ENCODE data around the gene LRRC59.

Gene LRRC59

DNA sequence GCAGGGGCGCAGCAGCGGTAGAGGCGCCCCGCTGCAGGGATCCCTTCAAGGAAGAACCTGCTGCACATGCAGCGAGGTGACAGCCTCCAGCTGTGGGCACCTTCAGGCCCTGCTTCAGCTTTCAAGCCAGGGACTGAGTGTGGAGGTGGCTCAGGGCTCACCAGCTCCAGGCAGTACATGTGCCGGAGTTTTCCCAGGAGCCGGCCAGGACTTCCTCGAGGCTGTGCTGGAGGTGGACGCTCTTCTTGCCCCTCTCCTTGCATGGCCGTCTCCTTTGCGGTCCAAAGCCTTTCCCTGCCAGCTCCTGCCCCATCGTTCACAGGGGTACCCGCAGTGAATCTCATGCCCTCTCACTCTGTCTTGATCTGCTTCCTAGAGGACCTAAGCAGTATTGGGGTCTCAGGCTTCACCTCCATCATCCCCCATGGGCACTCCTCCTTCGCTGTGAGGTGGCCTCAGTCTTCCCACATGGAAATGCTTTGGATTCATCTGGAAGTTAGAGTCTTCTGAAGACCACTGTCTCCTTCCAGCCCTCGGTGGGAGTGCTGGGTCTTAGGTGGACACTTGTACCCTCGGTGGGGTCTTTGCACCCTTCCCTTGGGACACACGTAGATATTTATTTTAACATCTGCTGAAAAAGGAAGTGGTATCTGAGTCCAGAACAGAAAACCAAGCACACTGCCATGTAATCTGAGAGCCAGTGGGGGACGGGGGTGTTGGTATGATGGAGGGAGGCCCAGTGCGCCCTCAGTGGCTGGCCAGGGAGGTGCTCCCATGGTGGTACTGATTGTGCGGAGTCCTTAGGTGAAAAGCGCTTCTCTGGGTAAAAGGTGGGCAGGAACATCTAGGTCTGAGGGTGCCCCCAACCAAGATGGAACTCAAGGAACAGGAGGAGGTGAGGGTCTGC is 44.4 kb downstream of the LRRC59 start:
- DNase-seq (ENCODE audit: low spot score): no peak
- TF ChIP-seq, protein P1, sequence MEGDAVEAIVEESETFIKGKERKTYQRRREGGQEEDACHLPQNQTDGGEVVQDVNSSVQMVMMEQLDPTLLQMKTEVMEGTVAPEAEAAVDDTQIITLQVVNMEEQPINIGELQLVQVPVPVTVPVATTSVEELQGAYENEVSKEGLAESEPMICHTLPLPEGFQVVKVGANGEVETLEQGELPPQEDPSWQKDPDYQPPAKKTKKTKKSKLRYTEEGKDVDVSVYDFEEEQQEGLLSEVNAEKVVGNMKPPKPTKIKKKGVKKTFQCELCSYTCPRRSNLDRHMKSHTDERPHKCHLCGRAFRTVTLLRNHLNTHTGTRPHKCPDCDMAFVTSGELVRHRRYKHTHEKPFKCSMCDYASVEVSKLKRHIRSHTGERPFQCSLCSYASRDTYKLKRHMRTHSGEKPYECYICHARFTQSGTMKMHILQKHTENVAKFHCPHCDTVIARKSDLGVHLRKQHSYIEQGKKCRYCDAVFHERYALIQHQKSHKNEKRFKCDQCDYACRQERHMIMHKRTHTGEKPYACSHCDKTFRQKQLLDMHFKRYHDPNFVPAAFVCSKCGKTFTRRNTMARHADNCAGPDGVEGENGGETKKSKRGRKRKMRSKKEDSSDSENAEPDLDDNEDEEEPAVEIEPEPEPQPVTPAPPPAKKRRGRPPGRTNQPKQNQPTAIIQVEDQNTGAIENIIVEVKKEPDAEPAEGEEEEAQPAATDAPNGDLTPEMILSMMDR (IDR thresholded peaks at IDR 0.05; ENCODE audit: extremely low read depth, missing control alignments): no peak

DNA sequence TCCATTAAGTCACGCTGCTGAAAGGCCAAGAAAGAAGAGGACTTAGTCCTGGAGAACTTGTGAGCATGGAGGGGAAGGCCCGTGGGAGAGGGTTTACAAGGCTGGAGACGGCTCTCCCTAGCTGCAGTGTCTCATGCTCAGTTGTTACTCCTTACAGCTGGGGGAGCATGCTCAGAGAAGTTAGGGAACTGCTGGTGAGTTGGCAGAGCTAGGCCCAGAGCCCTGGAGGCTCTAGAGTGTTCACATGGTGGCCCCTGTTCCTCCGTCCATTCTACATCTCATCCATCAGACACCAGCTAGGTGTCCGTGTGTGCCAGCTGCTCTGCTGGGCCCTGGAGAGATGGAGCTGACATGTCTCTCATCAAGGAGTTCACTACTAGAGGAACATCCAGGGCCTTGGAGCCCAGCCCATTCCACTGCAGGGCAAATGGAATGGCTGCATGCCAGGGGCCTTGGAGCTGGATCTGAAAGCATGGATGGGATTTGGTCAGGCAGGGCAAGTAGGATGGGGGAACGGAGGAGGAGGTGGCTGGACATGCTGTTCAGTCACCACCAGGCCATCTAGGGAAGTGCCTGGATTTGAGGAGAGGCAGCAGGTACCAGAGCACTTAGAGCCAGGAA is 45.1 kb downstream of the LRRC59 start:
- TF ChIP-seq, protein P1 (IDR thresholded peaks at IDR 0.05; ENCODE audit: extremely low read depth, missing control alignments): no peak
- no peak for DNase-seq (ENCODE audit: low spot score)

DNA sequence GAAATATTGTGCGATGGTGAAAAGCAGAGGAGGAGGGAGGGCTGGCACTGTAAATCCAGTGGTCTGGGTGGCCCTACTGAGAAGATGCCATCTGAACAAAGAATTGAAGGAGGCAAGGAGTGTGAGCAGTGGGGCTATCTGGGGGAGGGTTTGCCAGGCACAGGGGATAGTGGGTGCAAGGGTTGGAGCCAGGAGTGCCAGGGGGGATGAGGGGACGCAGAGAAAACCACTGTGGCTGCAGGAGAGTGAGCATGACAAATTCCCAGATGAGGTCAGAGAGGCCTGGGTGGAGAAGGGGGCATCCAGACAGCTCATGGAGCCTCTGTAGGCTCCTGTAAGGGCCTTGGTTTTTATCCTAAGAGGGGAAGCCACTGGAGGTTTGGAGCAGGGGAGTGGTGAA is 46.6 kb downstream of the LRRC59 start:
- TF ChIP-seq, protein P1 (IDR thresholded peaks at IDR 0.05; ENCODE audit: extremely low read depth, missing control alignments): no peak
- peak; percentile 4 for DNase-seq (ENCODE audit: low spot score)

DNA sequence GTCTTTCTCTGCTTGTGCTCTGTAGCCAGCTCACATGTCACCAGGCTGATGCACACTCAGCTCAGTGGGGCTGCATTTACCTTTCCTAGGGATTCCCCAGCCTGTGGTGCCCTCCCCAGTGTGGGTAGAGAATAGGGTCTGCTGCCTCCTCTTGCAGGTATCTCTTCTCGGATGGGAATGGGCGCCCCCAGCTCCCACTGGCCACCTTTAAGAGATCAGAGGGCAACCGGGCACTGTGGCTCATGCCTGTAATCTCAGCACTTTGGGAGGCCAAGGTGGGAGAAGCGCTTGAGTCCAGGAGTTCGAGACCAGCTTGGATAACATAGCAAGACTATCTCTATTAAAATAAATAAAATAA is 48.1 kb downstream of the LRRC59 start:
- no peak for DNase-seq (ENCODE audit: low spot score)
- TF ChIP-seq, protein P1 (IDR thresholded peaks at IDR 0.05; ENCODE audit: extremely low read depth, missing control alignments): no peak

DNA sequence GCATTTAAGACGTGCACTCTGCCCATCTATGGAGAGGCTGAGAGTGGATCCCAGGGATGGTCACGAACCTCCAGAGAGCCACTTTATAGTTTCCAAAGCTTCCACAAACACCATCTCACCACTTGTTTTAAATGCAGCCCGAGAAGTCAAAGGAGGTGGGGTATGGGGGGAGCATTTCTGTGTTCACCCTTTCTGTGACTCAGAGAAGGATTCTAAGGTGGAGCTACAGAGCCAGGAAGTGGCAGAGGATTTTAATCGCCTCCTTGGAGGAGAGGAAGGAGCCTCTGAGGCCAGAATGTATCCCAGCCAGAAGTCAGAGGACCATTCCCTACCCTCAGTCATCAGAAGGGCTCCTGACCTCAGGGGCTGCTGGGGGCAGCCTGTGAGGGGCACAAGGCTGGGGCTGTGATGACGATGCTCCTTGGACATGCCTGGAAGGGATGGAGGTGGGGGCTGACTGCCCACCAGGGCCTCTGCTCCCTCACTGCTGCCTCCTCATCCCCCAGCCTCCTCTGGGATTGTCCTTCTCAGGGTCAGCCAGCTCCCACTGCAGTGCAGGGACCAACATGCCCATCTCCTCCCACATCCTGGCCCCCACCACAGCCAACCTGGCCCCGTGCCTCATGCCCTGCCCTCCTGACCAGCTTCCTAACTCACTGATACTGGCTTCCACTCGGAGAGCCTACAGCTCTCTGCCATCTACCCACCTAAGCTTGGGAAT is 48.6 kb downstream of the LRRC59 start:
- TF ChIP-seq, protein P1 (IDR thresholded peaks at IDR 0.05; ENCODE audit: extremely low read depth, missing control alignments): no peak
- peak; percentile 5 for DNase-seq (ENCODE audit: low spot score)

DNA sequence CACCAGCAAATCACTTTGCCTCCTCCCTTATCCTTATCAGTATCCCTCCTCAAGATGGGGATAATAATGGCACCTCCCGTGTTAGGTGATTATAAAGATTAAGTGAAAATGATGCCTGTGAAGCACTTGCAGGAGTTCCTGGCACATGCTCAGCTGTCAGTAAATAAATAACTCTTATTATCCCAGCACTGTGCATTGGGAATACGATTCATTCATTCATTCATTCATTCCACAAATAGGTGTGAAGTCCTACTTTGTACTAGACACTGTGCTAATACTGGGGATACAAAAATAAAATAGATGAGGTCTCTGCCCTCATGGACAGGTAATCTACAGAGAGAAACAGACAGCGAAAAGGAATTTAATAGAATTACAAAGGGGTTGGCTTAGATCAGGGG is 49.4 kb downstream of the LRRC59 start:
- peak; percentile 1 for DNase-seq (ENCODE audit: low spot score)
- TF ChIP-seq, protein P1 (IDR thresholded peaks at IDR 0.05; ENCODE audit: extremely low read depth, missing control alignments): no peak
